Neuronal stem cell (in vitro differentiated cells): ENCODE results near the gene TAOK1.

Experiments used
- DNase-seq: peaks from one replicate; pipeline ENCODE4 v3.0.0-alpha.2; 2013; ENCODE audit warnings: low spot score
- H2AFZ ChIP-seq: one replicate; pipeline ENCODE4 v1.6.1; 2013; ENCODE audit warnings: mild to moderate bottlenecking, low read length, inconsistent platforms
- H2AK5ac ChIP-seq: 2 replicates; pipeline ENCODE4 v1.6.1; 2013; ENCODE audit warnings: low read depth, mild to moderate bottlenecking, inconsistent platforms, low read length, moderate library complexity, mixed read lengths
- H2BK120ac ChIP-seq: 2 replicates; pipeline ENCODE4 v1.6.1; 2013; ENCODE audit warnings: low read depth, mild to moderate bottlenecking, inconsistent platforms, low read length, moderate library complexity, mixed read lengths
- H2BK12ac ChIP-seq: one replicate; pipeline ENCODE4 v1.6.1; 2013; ENCODE audit warnings: low read length, inconsistent platforms
- H2BK15ac ChIP-seq: 2 replicates; pipeline ENCODE4 v1.6.1; 2013; ENCODE audit warnings: mild to moderate bottlenecking, low read length, inconsistent platforms, mixed read lengths
- H2BK5ac ChIP-seq: one replicate; pipeline ENCODE4 v1.6.1; 2013; ENCODE audit warnings: inconsistent platforms, mild to moderate bottlenecking, low read length, moderate library complexity
- H3K14ac ChIP-seq: one replicate; pipeline ENCODE4 v1.6.1; 2013; ENCODE audit warnings: low read length, inconsistent platforms
- H3K18ac ChIP-seq: 2 replicates; pipeline ENCODE4 v1.6.1; 2013; ENCODE audit warnings: low read length, inconsistent platforms
- H3K23ac ChIP-seq: 2 replicates; pipeline ENCODE4 v1.6.1; 2013; ENCODE audit warnings: low read depth, mild to moderate bottlenecking, mixed read lengths, low read length, inconsistent platforms; ENCODE audit not compliant: poor library complexity
- H3K27ac ChIP-seq: replicated peaks from 3 replicates; pipeline ENCODE4 v1.5.1; 2013; ENCODE audit warnings: low read length, inconsistent platforms
- H3K27me3 ChIP-seq, 3 experiments: 2 replicates each; pipeline ENCODE4 v1.6.1; 2013; ENCODE audit warnings: low read length in 3 of 3, mild to moderate bottlenecking in 2 of 3, inconsistent platforms in 1 of 3, low read depth in 1 of 3, mixed read lengths in 1 of 3, moderate library complexity in 1 of 3; ENCODE audit not compliant: control insufficient read depth in 3 of 3, insufficient read depth in 3 of 3
- H3K36me3 ChIP-seq, 2 donors: replicated peaks in 1 of 2; 2 replicates each; pipeline ENCODE4 v1.6.1; 2013; ENCODE audit warnings: low read length in 2 of 2; ENCODE audit not compliant: control insufficient read depth in 2 of 2, insufficient read depth in 2 of 2
- H3K4ac ChIP-seq: 2 replicates; pipeline ENCODE4 v1.6.1; 2013; ENCODE audit warnings: inconsistent platforms, mild to moderate bottlenecking, low read length, moderate library complexity
- H3K4me1 ChIP-seq, 2 donors: 1 replicate in 1 of 2; 2 replicates in 1 of 2; pipeline ENCODE4 v1.6.1; 2013; ENCODE audit warnings: low read length in 2 of 2, low read depth in 1 of 2; ENCODE audit not compliant: control insufficient read depth in 2 of 2, insufficient read depth in 1 of 2
- H3K4me2 ChIP-seq: one replicate; pipeline ENCODE4 v1.6.1; 2013; ENCODE audit warnings: mild to moderate bottlenecking, low read length, inconsistent platforms; ENCODE audit not compliant: insufficient read depth, poor library complexity, severe bottlenecking
- H3K4me3 ChIP-seq, 2 donors: 2 replicates each; pipeline ENCODE4 v1.5.1; 2013; ENCODE audit warnings: low read length in 2 of 2, mild to moderate bottlenecking in 2 of 2, inconsistent platforms in 1 of 2, moderate library complexity in 1 of 2
- H3K79me1 ChIP-seq: one replicate; pipeline ENCODE4 v1.6.1; 2013; ENCODE audit warnings: low read depth, mild to moderate bottlenecking, inconsistent platforms, low read length, moderate library complexity
- H3K9ac ChIP-seq: one replicate; pipeline ENCODE4 v1.6.1; 2013; ENCODE audit warnings: mild to moderate bottlenecking, low read depth, low read length, inconsistent platforms; ENCODE audit not compliant: poor library complexity
- H3K9me3 ChIP-seq, 2 donors: replicated peaks in 1 of 2; 2 replicates each; pipeline versions ENCODE3 to v1.6.1; 2013; ENCODE audit warnings: low read length in 2 of 2, mild to moderate bottlenecking in 2 of 2, inconsistent platforms in 1 of 2, low read depth in 1 of 2, mixed read lengths in 1 of 2, moderate library complexity in 1 of 2; ENCODE audit not compliant: control insufficient read depth in 2 of 2, insufficient read depth in 1 of 2
- H4K8ac ChIP-seq: one replicate; pipeline ENCODE4 v1.6.1; 2013; ENCODE audit warnings: low read depth, mild to moderate bottlenecking, inconsistent platforms, low read length, moderate library complexity
- H4K91ac ChIP-seq: one replicate; pipeline ENCODE4 v1.6.1; 2013; ENCODE audit warnings: low read length, low read depth, mild to moderate bottlenecking, inconsistent platforms; ENCODE audit not compliant: poor library complexity
- WGBS, 2 donors: extraction: QIAGEN DNeasy Blood & Tissue Kit; methylation state at CpG; one replicate each; pipeline ENCODE4 v1.1.7; 2013; ENCODE audit warnings: missing lambda C conversion rate in 2 of 2, mixed read lengths in 1 of 2; ENCODE audit not compliant: insufficient read length in 2 of 2, insufficient replicate concordance in 1 of 2; ENCODE audit errors: extremely low coverage in 2 of 2; 5-methylcytosine and 5-hydroxymethylcytosine counted together

Gene TAOK1

DNA sequence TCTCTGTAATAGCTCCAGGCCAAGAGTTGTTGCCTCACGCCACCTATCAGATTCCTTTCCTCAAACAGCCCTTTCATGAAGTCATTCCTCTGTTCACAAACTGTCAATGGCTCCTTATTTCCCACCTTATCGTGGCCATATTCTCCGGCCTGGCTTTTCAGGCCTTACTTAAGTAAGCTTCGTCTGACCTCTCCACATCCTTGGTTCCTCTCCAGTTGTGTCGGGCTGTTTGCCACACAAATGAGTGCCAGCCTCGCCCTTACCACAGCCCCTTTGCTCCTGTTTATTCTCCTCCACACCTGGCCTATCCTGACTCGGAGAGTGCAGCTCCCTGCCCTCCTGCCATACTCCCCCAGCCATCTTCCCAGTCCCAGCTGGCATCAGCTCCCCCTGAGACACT, 180.4 kb downstream of the TAOK1 start:
- Histone ChIP-seq H3K9me3 (no peaks in the 10 kb centered on the region), H4K91ac (no peak overlapping the region), H3K9ac (no peak overlapping the region), H3K4ac (no peak overlapping the region), H2BK5ac (peak overlapping the region; percentile 19), H2AFZ (no peak overlapping the region), H4K8ac (no peak overlapping the region), H3K79me1 (peaks cover 9% of the 10 kb centered on the region), H2AK5ac (no peak overlapping the region), H3K4me1 (peaks cover 7 to 18% of the 10 kb centered on the region in 2 donors), H3K36me3 (peaks cover 28 to 50% of the 10 kb centered on the region in 2 donors), H3K27ac (no peak overlapping the region), H2BK12ac (no peak overlapping the region), H3K18ac (no peak overlapping the region), H3K27me3 (peaks cover 0 to 18% (median 7%) of the 10 kb centered on the region in 3 experiments), H3K4me2 (no peak overlapping the region), H3K14ac (no peak overlapping the region), H2BK120ac (no peak overlapping the region), H2BK15ac (no peak overlapping the region), H3K23ac (no peak overlapping the region), H3K4me3 (no peak overlapping the region)
- DNase-seq, result no peak
- WGBS, 2 donors, result no CpG with 5 or more reads among the region's 7 CpGs

DNA sequence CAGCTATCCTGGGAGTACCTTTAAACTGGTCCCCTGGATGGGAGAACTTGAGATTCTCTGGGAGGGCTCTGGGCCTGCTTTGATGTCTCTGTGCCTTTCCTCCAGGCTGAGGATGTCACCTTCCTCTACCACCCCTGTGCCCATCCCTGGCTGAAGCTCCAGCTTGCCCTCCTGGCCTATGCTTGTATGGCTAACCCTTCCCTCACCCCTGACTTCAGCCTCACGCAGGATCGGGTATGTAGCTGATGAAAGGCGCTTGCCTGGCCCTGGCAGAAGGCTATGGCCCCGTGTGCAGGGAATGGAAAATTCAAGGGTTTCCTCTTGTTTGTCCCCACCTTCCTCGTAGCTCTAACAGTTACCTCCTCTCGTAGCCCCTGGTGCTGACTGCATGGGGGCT, 181.3 kb downstream of the TAOK1 start:
- Histone ChIP-seq H3K27ac (no peak overlapping the region), H3K9ac (peak overlapping the region; percentile 30), H3K4me1 (peaks cover 4 to 13% of the 10 kb centered on the region in 2 donors), H3K27me3 (peaks cover 0 to 8% (median 2%) of the 10 kb centered on the region in 3 experiments), H3K4me2 (no peak overlapping the region), H2AFZ (no peak overlapping the region), H3K4me3 (no peak overlapping the region), H3K18ac (no peak overlapping the region), H2AK5ac (peak overlapping the region; percentile 100), H3K36me3 (peaks cover 37 to 59% of the 10 kb centered on the region in 2 donors), H3K4ac (no peak overlapping the region), H3K9me3 (no peaks in the 10 kb centered on the region), H3K23ac (no peak overlapping the region), H3K79me1 (peaks cover 9% of the 10 kb centered on the region), H2BK5ac (no peak overlapping the region), H4K8ac (no peak overlapping the region), H2BK12ac (no peak overlapping the region), H2BK15ac (no peak overlapping the region), H4K91ac (no peak overlapping the region), H2BK120ac (peak overlapping the region; percentile 28), H3K14ac (no peak overlapping the region)
- WGBS, 2 donors, result no CpG with 5 or more reads among the region's 6 CpGs
- DNase-seq, result no peak

DNA sequence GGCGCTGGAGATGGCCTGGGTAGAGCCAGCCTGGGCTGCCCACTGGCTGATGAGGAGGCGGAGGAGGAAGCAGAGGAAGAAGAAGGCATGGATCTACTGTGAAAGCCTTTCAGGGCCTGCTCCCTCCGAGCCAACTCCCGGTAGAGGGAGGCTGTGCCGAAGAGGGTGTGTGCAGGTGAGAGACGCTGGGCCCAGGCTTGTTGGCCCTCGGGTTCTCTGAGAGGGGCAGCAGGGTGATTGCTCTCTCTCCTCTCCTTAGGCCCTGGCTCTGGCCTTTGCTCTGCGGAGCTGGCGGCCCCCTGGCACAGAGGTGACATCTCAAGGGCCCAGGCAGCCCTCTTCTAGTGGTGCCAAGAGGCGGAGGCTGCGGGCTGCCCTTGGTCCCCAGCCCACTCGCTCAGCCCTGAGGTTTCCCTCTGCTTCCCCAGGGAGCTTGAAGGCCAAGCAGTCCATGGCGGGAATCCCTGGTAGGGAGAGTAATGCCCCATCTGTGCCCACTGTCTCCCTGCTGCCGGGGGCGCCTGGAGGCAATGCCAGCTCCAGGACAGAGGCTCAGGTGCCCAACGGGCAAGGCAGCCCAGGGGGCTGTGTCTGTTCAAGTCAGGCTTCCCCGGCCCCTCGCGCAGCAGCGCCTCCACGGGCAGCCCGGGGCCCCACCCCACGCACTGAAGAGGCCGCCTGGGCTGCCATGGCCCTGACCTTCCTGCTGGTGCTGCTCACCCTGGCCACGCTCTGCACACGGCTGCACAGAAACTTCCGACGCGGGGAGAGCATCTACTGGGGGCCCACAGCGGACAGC, 181.9 kb downstream of the TAOK1 start:
- H3K9ac ChIP-seq, result peak overlapping the region; percentile 30
- H3K36me3 ChIP-seq, result peaks cover 42 to 65% of the 10 kb centered on the region in 2 donors
- peak overlapping the region; percentile 73 for H3K23ac ChIP-seq
- H2BK120ac ChIP-seq, result peak overlapping the region; percentile 28
- DNase-seq, result no peak
- peak overlapping the region; percentile 49 for H3K4me2 ChIP-seq
- H2BK5ac ChIP-seq, result peak overlapping the region; percentile 75
- H3K9me3 ChIP-seq, result no peaks in the 10 kb centered on the region
- no CpG with 5 or more reads among the region's 30 CpGs for WGBS, 2 donors
- H4K91ac ChIP-seq, result no peak overlapping the region
- no peak overlapping the region for H3K27ac ChIP-seq
- H4K8ac ChIP-seq, result no peak overlapping the region
- H3K4me1 ChIP-seq, result peaks cover 4 to 13% of the 10 kb centered on the region in 2 donors
- no peak overlapping the region for H3K14ac ChIP-seq
- no peak overlapping the region for H2BK15ac ChIP-seq
- no peak overlapping the region for H3K4me3 ChIP-seq
- no peak overlapping the region for H2AFZ ChIP-seq
- H3K27me3 ChIP-seq, result peaks cover 0 to 5% (median 0%) of the 10 kb centered on the region in 3 experiments
- peak overlapping the region; percentile 41 for H2BK12ac ChIP-seq
- H3K4ac ChIP-seq, result no peak overlapping the region
- peaks cover 9% of the 10 kb centered on the region for H3K79me1 ChIP-seq
- peak overlapping the region; percentile 100 for H2AK5ac ChIP-seq
- peak overlapping the region; percentile 64 for H3K18ac ChIP-seq

DNA sequence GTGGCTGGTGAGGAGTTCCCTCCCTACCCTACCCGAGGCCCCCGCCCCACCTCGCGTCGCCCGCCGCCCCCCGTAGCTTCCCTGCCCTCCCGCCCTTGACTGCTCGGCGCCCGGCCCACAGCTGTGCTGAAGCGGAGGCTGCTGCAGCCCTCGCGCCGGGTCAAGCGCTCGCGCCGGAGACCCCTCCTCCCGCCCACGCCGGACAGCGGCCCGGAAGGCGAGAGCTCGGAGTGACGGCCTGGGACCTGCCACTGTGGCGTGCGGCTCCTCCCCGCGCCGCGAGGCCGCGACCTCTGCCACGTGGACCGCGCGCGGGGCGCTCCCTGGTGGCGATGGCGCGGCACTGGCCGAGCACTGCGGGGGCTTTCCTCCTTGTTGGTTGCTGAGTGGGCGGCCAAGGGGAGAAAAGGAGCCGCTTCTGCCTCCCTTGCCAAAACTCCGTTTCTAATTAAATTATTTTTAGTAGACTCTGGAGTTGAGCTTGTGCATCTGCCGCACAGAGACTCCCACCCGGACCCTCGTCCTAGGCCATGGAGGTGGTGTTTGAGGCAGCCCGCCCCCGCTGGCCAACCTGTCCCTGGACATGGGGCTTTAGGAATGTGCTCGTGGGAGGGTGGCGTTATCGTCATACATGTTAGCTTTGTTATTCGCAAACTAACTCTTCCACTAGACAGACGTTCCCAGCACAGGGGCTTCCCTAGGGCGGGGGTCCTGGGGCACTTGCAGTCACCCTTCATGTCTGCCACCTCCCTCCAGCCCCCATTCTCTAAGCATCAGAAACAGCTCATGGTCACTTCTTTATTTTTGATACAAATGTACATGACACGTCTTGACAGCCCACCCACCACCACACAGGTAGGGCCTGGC, 182.8 kb downstream of the TAOK1 start:
- H4K8ac ChIP-seq, result no peak overlapping the region
- H3K4me1 ChIP-seq, result peaks cover 4 to 13% of the 10 kb centered on the region in 2 donors
- no peaks in the 10 kb centered on the region for H3K27me3 ChIP-seq
- H3K9me3 ChIP-seq, result no peaks in the 10 kb centered on the region
- no peak overlapping the region for H2BK12ac ChIP-seq
- no peak overlapping the region for H3K4me3 ChIP-seq
- DNase-seq, result peak; percentile 54
- peaks cover 48 to 74% of the 10 kb centered on the region in 2 donors for H3K36me3 ChIP-seq
- H3K79me1 ChIP-seq, result peaks cover 10% of the 10 kb centered on the region
- no peak overlapping the region for H4K91ac ChIP-seq
- peak overlapping the region; percentile 73 for H3K23ac ChIP-seq
- peak overlapping the region; percentile 49 for H3K4me2 ChIP-seq
- peak overlapping the region; percentile 56 for H3K4ac ChIP-seq
- no peak overlapping the region for H3K9ac ChIP-seq
- no peak overlapping the region for H2BK5ac ChIP-seq
- peak overlapping the region; percentile 56 for H3K14ac ChIP-seq
- no CpG with 5 or more reads among the region's 62 CpGs for WGBS, 2 donors
- no peak overlapping the region for H2AFZ ChIP-seq
- peak overlapping the region; percentile 76 for H3K18ac ChIP-seq
- no peak overlapping the region for H2BK15ac ChIP-seq
- no peak overlapping the region for H2BK120ac ChIP-seq
- H3K27ac ChIP-seq, result no peak overlapping the region
- H2AK5ac ChIP-seq, result peak overlapping the region; percentile 100
